Astrocyte (in vitro differentiated cells and primary cell): ENCODE data around the gene SORL1. TPM values are rescaled to one million over a fixed set of nuclear protein-coding genes. Genes with fewer than 3 reads are reported as not detected.

Experiments
- DNase-seq: peaks from one replicate; pipeline ENCODE4 v3.0.0-alpha.2; 2010; ENCODE audit warnings: low read depth
- FAIRE-seq: peaks from 2 replicates; lab custom pipeline; 2011; peaks lifted over from hg19 to GRCh38; lab: Jason Lieb, UNC
- H2AFZ ChIP-seq: 2 replicates; pipeline ENCODE4 v1.6.0; 2012; ENCODE audit warnings: low read depth, low read length, inconsistent platforms
- H3K27ac ChIP-seq: 2 replicates; pipeline ENCODE4 v1.5.1; 2011; ENCODE audit warnings: low read depth, low read length, inconsistent platforms
- H3K27me3 ChIP-seq: 2 replicates; pipeline ENCODE4 v1.6.0; 2011; ENCODE audit warnings: low read length, inconsistent platforms; ENCODE audit not compliant: insufficient read depth
- H3K36me3 ChIP-seq: 2 replicates; pipeline ENCODE4 v1.5.1; 2011; ENCODE audit warnings: low read length, inconsistent platforms; ENCODE audit not compliant: insufficient read depth
- H3K4me1 ChIP-seq: 2 replicates; pipeline ENCODE4 v1.5.1; 2011; ENCODE audit warnings: low read length, inconsistent platforms; ENCODE audit not compliant: insufficient read depth
- H3K4me2 ChIP-seq: 2 replicates; pipeline ENCODE4 v1.6.0; 2012; ENCODE audit warnings: low read length, inconsistent platforms
- H3K4me3 ChIP-seq: 2 replicates; pipeline ENCODE4 v1.5.1; 2011; ENCODE audit warnings: low read depth, mild to moderate bottlenecking, low read length, inconsistent platforms; ENCODE audit not compliant: insufficient read depth
- H3K79me2 ChIP-seq: 2 replicates; pipeline ENCODE4 v1.6.0; 2012; ENCODE audit warnings: mild to moderate bottlenecking, low read length, inconsistent platforms; ENCODE audit not compliant: insufficient read depth
- H3K9ac ChIP-seq: 2 replicates; pipeline ENCODE4 v1.6.0; 2012; ENCODE audit warnings: mild to moderate bottlenecking, low read length, inconsistent platforms
- H3K9me3 ChIP-seq: 2 replicates; pipeline ENCODE4 v1.5.1; 2012; ENCODE audit warnings: low read depth, mild to moderate bottlenecking, low read length, inconsistent platforms; ENCODE audit not compliant: insufficient read depth
- H4K20me1 ChIP-seq: 2 replicates; pipeline ENCODE4 v1.6.0; 2012; ENCODE audit warnings: low read length, inconsistent platforms; ENCODE audit not compliant: insufficient read depth
- H3K27ac Mint-ChIP-seq: one replicate; pipeline ENCODE4 v1.8.0; 2021; ENCODE audit warnings: mild to moderate bottlenecking, mixed read lengths; ENCODE audit not compliant: unreplicated experiment
- H3K27me3 Mint-ChIP-seq: one replicate; pipeline ENCODE4 v1.8.0; 2021; ENCODE audit warnings: low read depth, mixed read lengths; ENCODE audit not compliant: unreplicated experiment
- H3K36me3 Mint-ChIP-seq: one replicate; pipeline ENCODE4 v1.8.0; 2021; ENCODE audit warnings: low read depth, mixed read lengths; ENCODE audit not compliant: unreplicated experiment
- H3K4me1 Mint-ChIP-seq: one replicate; pipeline ENCODE4 v1.8.0; 2021; ENCODE audit warnings: low read depth, mixed read lengths; ENCODE audit not compliant: unreplicated experiment
- H3K4me3 Mint-ChIP-seq: one replicate; pipeline ENCODE4 v1.8.0; 2021; ENCODE audit warnings: mild to moderate bottlenecking, moderate library complexity, mixed read lengths; ENCODE audit not compliant: unreplicated experiment
- H3K9me3 Mint-ChIP-seq: one replicate; pipeline ENCODE4 v1.8.0; 2021; ENCODE audit warnings: mild to moderate bottlenecking, mixed read lengths; ENCODE audit not compliant: unreplicated experiment
- EZH2 ChIP-seq: IDR thresholded peaks from 2 replicates; pipeline ENCODE4 v1.6.1; 2012; ENCODE audit warnings: mild to moderate bottlenecking, low read length, inconsistent platforms; ENCODE audit not compliant: insufficient read depth
- total RNA-seq: library from RNA; stranded (reverse); gene quantifications from 2 replicates; pipeline ENCODE4 v1.2.1, GENCODE V29; 2021
- TF ChIP-seq, protein P1 (sequence below): IDR thresholded peaks from 2 replicates; pipeline ENCODE4 v1.5.1; 2011; ENCODE audit warnings: low read depth, mild to moderate bottlenecking, inconsistent platforms, low read length, moderate library complexity; ENCODE audit not compliant: insufficient read depth

SORL1 gene
- total RNA-seq, 1 donor from 2014 or later: 4.1 TPM

DNA sequence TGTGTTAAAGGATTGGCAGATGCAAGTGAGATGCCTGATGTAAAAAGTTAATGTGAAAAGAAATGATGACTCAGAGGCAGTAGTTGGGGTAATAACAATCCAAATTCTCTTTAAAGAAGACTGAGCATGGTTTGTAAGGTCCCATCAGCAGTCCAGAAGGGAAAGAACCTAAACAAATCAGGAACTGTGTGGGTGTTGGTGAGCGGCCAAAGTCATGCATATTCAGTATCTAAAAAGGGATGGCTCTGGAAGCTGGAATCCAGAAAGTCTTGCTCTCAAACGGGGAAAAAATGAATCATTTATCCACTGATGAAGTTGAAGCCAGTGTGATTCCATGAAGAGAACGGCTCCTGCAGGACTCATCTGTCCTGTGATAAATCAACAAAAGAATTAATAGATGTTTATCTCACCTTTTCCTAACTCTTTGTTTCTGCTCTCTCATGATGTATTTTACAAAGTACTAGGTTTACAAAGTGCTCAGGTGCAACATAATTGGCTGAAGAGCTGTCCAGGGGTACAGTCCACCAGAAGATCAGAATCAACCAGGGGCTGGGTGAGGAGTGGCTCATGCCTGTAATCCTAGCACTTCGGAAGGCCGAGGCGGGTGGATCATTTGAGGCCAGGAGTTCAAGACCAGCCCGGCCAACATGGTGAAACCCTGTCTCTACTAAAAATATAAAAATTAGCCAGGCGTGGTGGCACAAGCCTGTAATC is 21.1 kb downstream of the SORL1 start:
- peaks cover 3% of the 10 kb centered on the region for H3K36me3 Mint-ChIP-seq
- Histone ChIP-seq H3K36me3 (no peaks in the 10 kb centered on the region), H3K27ac (no peak overlapping the region), H3K4me2 (no peak overlapping the region), H3K4me1 (no peaks in the 10 kb centered on the region), H2AFZ (no peak overlapping the region), H3K27me3 (no peaks in the 10 kb centered on the region), H4K20me1 (no peaks in the 10 kb centered on the region), H3K9me3 (no peaks in the 10 kb centered on the region), H3K4me3 (no peak overlapping the region), H3K9ac (no peak overlapping the region), H3K79me2 (no peaks in the 10 kb centered on the region)
- peak; percentile 84 for DNase-seq
- no peaks in the 10 kb centered on the region for H3K27me3 Mint-ChIP-seq
- H3K27ac Mint-ChIP-seq: no peak overlapping the region
- peaks cover 6% of the 10 kb centered on the region for H3K4me1 Mint-ChIP-seq
- no peak overlapping the region for H3K4me3 Mint-ChIP-seq
- FAIRE-seq: no peak
- H3K9me3 Mint-ChIP-seq: no peaks in the 10 kb centered on the region
- TF ChIP-seq, protein P1, sequence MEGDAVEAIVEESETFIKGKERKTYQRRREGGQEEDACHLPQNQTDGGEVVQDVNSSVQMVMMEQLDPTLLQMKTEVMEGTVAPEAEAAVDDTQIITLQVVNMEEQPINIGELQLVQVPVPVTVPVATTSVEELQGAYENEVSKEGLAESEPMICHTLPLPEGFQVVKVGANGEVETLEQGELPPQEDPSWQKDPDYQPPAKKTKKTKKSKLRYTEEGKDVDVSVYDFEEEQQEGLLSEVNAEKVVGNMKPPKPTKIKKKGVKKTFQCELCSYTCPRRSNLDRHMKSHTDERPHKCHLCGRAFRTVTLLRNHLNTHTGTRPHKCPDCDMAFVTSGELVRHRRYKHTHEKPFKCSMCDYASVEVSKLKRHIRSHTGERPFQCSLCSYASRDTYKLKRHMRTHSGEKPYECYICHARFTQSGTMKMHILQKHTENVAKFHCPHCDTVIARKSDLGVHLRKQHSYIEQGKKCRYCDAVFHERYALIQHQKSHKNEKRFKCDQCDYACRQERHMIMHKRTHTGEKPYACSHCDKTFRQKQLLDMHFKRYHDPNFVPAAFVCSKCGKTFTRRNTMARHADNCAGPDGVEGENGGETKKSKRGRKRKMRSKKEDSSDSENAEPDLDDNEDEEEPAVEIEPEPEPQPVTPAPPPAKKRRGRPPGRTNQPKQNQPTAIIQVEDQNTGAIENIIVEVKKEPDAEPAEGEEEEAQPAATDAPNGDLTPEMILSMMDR: no peak
- no peak for TF ChIP-seq EZH2

- H3K36me3 Mint-ChIP-seq: peaks cover 6% of the 10 kb centered on the region
- no peak for DNase-seq
- Histone ChIP-seq H3K4me2 (no peak overlapping the region), H3K9ac (no peak overlapping the region), H3K27me3 (peaks cover 3% of the 10 kb centered on the region), H3K79me2 (no peaks in the 10 kb centered on the region), H3K4me1 (no peaks in the 10 kb centered on the region), H3K36me3 (no peaks in the 10 kb centered on the region), H3K4me3 (no peak overlapping the region), H3K9me3 (no peaks in the 10 kb centered on the region), H3K27ac (no peak overlapping the region), H2AFZ (no peak overlapping the region), H4K20me1 (no peaks in the 10 kb centered on the region)
- no peak overlapping the region for H3K27ac Mint-ChIP-seq
- no peaks in the 10 kb centered on the region for H3K27me3 Mint-ChIP-seq
- H3K4me1 Mint-ChIP-seq: peaks cover 6% of the 10 kb centered on the region
- H3K4me3 Mint-ChIP-seq: no peak overlapping the region
- TF ChIP-seq, protein P1: no peak
- TF ChIP-seq EZH2: no peak
- no peak for FAIRE-seq
- no peaks in the 10 kb centered on the region for H3K9me3 Mint-ChIP-seq
These were observed 22.6 kb downstream of the SORL1 start for GRCh38 chr11:121474680-121475079.

GRCh38 chr11:121476379-121477032 is 24.4 kb downstream of the SORL1 start:
- Histone ChIP-seq H3K4me3 (no peak overlapping the region), H3K4me1 (no peaks in the 10 kb centered on the region), H3K27ac (no peak overlapping the region), H3K9ac (no peak overlapping the region), H3K36me3 (no peaks in the 10 kb centered on the region), H3K4me2 (no peak overlapping the region), H2AFZ (no peak overlapping the region), H4K20me1 (no peaks in the 10 kb centered on the region), H3K27me3 (peaks cover 3% of the 10 kb centered on the region), H3K79me2 (no peaks in the 10 kb centered on the region), H3K9me3 (no peaks in the 10 kb centered on the region)
- no peaks in the 10 kb centered on the region for H3K27me3 Mint-ChIP-seq
- H3K4me3 Mint-ChIP-seq: no peak overlapping the region
- H3K27ac Mint-ChIP-seq: no peak overlapping the region
- DNase-seq (no peak), FAIRE-seq (no peak)
- TF ChIP-seq, protein P1: no peak
- TF ChIP-seq EZH2: no peak
- H3K9me3 Mint-ChIP-seq: no peaks in the 10 kb centered on the region
- H3K4me1 Mint-ChIP-seq: peaks cover 6% of the 10 kb centered on the region
- H3K36me3 Mint-ChIP-seq: peaks cover 3% of the 10 kb centered on the region
